CD4-positive, alpha-beta T cell treated with Interleukin-4 for 4 hours (primary cell): ENCODE measurements around the gene MTX2.

Source experiments
- DNase-seq: peaks from one replicate; pipeline ENCODE4 v3.0.0-alpha.2; 2020

Gene MTX2

DNA sequence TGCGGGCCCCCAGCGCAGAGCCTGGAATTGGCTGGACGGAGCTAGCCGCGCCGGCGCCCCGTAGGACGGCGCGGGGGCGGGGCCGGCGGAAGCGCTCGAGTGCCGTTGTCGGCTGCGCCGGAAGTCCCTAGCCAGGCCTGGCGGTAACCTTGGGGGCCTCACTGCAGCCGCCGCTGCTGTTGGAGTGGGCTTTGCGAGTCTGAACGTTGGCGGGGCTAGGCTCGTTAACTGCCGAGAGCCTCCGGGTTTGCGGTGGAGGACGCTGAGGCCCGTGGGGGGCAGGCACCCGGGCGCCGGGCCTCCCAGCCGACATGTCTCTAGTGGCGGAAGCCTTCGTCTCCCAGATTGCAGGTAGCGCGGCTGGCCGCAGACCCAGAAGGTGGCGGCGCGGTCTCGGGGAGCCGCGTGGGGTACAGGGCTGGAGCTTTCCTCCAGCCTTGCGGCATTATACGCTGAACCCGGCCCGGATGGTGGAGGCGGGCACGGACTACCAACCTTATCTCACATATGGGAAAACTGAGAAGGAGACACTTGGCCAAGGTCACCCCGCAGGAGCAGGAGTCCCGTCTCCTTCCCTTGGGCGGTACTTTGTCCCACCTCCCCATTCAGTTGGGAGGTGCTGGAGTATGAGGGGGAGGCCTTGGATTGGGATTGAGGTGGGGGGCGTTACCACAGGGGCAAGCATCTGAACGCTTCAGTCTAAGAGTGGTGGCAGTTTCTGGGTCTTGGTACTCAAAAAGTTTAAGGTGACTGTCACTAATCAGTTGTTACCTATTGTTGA, at the start of gene MTX2:
TSS of gene MTX2 (plus strand) at position 124 of the 781 bp plus-strand sequence. CDS start at position 312, 188 bp downstream.
- peak; percentile 52 for DNase-seq

DNA sequence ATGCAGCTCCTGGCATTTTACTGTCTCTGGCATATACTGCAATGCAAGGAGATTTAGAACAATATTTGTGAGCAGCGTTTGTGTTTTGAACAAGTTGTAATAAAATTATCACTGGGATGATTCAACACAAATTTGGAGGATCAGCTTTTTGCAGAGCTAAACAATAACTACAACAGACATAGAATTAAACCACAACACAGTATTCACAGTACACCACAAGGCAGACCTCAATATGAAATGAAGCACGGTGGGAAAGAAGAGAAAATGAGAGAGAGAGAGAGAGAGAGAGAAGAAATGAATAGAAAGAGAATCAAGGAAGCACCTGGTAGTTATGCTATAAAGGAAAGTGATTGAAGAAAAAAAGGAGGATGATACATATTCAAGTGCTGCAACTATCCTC, 41.4 kb upstream of the MTX2 start:
- DNase-seq = no peak

GRCh38 chr2:176234156-176234555, 35.1 kb upstream of the MTX2 start:
- no peak for DNase-seq

DNA sequence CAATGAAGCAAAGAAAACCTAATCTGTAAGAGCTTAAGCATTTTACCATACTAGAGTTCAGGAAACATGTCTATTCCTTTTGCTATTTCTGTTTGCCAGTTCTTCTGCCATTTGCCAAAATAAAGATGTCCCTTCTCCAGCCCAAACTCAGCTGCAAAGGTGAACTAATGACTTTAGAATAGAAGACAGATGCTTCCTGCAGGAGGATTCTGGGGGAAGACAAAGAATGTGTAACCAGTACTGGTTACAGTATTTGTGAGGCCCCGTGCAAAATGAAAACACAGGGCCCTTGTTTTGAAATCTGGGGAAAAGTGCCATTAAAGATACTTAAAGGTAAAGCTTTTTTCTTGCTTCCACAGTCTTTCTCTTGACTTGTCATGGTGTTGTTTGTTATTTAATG, 34.3 kb upstream of the MTX2 start:
- no peak for DNase-seq

DNA sequence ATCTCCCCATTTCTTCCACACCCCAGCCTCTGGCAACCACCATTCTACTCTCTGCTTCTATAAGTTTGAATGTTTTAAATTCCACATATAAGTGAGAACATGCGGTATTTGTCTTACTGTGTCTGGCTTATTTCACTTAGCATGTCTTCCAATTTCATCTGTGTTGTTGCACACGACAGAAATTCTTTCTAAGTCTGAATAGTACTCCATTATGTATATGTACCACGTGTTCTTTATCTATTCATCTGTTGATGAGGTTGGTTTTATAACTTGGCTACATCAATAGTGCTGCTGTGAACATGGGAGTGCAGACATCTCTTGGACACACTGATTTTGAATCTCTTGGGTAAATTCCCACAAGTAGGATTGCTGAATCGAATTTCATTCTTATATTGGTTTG, 31.8 kb upstream of the MTX2 start:
- DNase-seq = no peak

- DNase-seq = no peak
Measured at GRCh38 chr2:176239031-176239430, 30.2 kb upstream of the MTX2 start.

- no peak for DNase-seq
Measured at GRCh38 chr2:176240301-176240700, 28.9 kb upstream of the MTX2 start.

DNA sequence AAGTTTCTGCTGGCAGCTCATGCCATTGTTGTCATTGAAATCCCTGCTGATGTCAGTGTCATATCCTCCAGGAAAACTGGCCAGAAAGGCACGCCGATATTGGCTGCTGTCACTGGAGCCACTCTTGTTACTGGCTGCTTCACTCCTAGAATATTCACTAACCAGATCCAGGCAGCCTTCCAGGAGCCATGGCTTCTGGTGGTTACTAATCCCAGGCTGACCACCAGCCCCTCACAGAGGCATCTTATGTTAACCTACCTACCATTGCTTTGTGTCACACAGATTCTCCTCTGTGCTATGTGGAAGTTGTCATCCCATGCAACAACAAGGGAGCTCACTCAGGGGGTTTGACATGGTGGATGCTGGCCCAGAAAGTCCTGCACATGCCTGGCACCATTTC, 27.0 kb upstream of the MTX2 start:
- no peak for DNase-seq

DNA sequence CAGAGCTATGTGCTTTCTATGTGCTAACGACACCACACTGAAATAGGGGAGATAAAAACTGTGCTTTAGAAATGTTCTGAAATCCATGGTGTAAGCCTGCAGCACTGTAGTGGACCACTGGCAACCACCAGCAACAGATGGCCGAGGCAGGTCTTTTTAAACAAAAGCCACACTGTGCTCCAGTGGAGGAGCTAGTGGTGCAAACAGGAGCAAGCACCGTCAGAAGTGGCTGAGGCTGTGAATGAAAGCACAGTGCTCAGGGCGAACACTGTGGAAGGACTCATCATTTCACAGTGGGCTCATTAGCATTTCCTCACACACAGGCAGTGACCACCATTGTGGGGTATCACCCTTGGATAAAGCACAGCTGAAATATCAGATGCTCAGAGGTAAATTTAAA, 22.9 kb upstream of the MTX2 start:
- DNase-seq = no peak

GRCh38 chr2:176247859-176248258, 21.4 kb upstream of the MTX2 start:
- DNase-seq = no peak

GRCh38 chr2:176251928-176252327, 17.3 kb upstream of the MTX2 start:
- no peak for DNase-seq

DNA sequence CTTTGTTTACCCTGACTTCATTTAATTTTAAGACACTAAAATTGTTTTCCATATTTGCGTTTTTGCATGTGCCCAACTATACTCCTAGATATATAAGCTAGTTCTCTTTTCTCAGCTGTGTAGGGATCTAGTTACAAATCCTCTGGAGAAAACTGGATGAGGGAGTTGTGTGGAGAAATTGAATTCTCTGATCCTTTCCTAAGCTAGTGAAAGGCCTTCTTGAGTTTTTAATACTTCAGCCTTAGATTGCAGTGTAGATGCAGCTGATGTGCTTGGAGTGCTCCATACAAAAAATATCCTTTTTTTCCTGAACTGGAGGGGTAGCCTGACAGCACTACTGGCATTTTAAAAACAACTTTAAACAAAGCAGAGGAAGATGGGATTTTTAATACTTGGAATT, 8.6 kb upstream of the MTX2 start:
- DNase-seq = no peak

- DNase-seq = no peak
Measured at GRCh38 chr2:176261136-176261535, 8.1 kb upstream of the MTX2 start.

- no peak for DNase-seq
Measured at GRCh38 chr2:176268976-176269318, 295 bp upstream of the MTX2 start.

DNA sequence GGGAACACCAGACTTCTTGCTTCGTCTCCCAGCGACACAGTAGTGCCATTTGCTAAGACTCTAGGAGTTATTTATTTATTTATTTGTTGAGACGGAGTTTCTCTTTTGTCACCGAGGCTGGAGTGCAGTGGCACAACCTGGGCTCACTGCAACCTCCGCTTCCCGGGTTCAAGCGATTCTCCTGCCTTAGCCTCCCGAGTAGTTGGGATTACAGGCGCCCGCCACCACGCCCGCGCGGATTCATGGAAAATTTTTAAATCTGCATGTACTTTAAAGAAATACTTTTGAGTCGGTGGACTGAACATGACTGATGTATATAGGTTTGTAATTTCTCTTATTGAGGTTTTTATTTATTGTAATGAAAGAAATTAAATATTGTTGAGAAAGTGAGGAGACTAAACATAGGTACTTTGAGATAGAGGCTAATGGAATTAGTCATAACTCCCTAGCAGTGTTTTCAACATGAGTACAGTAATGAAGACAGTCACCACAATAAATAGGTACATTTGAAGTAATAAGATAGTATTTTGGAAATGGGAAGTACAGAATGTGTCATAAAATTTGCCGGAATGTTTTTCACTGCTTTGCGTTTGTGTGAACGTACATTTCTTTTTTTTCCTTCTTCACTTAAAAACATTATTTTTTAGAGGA, 983 bp downstream of the MTX2 start:
- no peak for DNase-seq

DNA sequence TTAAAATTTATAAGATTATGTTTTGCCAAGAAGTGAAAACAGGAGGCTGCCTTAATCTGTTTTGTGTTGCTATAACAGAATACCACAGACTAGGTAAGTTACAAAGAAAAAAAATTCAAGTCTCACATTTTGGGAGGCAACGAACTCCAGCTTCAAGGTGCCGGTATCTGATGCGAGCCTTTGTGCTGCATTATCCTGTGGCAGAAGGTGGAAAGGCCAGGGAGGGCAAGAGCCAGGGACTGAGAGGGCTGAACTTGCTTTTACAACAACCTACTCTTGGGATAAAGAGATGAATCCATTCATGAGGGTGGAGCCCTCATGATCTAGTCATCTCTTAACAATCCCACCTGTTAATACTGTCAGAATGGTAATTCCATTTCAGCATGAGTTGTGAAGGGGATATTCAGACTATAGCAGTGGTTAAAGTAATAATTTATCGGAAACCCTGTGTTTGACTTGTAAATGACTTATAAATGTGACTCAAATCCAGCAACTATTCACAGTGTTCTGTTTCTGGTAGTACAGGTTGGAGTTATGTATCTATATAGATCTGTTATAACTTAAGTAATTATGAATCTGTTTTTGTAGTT, 3.7 kb downstream of the MTX2 start:
- no peak for DNase-seq

DNA sequence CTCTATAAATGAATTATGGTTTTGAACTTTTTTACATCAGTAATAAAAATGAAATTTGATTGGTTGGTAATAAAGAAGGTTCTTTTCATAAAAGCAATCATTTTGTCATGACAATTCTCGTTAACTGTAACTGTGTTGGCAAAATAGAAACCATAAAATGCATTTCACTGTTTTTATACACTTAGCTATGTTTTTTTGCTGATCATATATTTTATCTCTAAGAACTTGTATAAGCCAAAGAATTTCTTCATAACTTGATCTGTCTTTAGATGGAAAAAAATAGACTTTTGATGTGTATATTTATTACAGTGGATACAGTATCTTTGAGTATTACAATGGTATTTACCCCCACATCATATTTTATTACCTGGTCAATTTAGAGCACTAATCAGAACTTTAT, 9.7 kb downstream of the MTX2 start:
- DNase-seq = no peak

DNA sequence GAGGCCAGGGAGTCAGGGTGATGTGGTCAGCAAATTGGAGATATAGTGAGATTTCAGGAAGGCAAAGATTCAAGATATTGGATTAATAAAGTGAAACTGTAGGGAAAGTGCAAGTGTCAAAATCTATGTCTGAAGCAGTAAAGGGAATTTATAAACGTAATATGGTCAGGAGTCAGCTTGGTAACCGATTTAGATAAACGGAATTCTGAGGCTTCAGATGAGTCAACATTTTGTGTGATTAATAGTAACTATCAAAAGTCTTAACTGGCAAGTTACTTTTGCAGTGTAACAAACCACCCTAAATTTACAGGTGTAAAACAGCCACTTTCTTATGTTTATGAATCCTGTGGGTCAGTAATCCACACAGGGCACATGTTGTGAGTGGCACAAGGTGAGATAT, 10.9 kb downstream of the MTX2 start:
- DNase-seq = no peak

DNA sequence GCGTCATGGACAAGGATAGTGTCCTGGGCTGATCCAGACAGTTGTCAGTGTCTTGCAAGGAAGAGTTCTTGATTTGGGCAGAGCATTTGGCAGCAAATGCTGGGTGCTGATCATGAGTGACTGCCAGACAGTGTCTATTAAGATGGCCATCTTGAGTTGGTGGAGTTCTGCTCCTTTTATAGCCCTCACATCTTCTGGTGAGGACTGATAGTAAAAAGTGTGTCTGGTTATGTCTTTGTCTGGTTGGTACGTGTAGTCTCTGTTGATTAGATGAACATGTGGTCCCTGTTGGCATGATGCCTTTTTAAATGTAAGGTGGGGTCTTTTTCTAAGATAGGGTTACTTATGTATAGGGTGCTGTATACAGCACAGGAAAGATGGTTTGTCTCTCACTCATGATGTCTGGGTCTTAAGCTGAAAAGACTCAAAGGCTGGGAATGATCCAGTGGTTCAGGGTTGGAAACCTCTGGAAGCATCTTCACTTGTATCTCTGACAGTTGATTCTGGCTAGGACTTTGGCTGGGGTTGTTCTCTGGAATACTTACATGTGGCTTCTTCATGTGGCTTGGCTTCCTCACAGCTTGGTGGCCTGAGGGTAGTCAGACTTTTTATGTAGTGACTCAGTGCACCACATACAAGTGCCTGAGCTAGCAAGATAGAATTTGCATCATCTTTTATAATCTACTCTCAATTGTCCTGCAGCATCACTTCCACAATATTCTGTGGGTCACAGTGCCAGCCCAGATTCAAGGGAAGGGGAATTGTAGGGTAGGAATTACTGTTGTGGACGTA, 11.8 kb downstream of the MTX2 start:
- DNase-seq = no peak

- no peak for DNase-seq
Measured at GRCh38 chr2:176283291-176284068, 14.2 kb downstream of the MTX2 start.

DNA sequence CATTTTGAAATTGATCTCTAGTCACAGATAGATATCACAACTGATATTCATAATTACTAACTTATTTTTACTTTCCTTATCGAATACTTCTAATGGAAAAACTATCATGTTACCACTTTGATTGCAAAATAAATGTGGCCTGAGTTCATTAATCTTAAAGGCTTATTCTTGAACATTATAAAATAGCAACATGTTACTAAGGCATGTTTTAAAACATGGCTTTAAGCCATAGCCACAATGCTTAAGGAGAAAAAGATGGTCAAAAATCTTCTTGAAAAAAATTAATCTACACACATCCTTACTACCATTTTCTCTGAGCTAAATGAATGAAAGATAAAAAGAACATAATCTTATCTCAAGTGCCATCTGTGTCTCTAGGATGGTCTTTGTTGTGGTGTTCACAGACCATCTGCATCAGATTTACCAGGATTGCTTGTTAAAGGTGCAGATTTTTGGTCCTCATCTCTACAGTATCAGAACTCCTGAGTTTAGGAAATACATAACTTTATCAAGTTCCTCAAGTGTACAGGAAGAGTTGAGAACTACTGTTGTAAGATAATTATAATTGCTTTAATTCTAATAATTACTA, 15.3 kb downstream of the MTX2 start:
- no peak for DNase-seq

GRCh38 chr2:176285321-176285720, 16.1 kb downstream of the MTX2 start:
- no peak for DNase-seq
